ENCODE data around the gene SCYGR5.
"Not testable (repeated sequence)": the region's sequence is repeated elsewhere in the genome, so short reads cannot be mapped to it uniquely, and the experiment has no call there.

Gene SCYGR5, protein sequence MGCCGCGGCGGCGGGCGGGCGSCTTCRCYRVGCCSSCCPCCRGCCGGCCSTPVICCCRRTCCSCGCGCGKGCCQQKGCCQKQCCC

DNA sequence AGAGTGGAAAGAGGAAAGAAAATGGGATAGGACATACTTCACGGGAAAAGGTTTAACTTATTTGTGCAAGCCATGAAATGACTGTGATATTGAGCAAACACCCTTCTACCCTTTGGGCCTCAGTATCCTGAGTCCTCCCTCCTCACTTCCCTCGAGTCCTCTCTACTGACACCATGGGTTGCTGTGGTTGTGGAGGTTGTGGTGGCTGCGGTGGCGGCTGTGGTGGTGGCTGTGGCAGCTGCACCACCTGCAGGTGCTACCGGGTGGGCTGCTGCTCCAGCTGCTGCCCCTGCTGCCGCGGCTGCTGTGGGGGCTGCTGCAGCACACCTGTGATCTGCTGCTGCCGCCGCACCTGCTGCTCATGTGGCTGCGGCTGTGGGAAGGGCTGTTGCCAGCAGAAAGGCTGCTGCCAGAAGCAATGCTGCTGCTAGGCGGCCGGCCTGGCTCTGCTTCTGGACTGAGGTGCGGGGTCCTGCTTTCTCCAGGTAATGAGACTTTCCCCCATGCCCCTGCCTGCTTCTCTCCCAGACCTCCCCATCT lies at the start of gene SCYGR5:
TSS of gene SCYGR5 (plus strand) at position 174 of the 540 bp plus-strand sequence. CDS start at position 174, 0 bp downstream.
- not testable (repeated sequence) for DNase-seq

DNA sequence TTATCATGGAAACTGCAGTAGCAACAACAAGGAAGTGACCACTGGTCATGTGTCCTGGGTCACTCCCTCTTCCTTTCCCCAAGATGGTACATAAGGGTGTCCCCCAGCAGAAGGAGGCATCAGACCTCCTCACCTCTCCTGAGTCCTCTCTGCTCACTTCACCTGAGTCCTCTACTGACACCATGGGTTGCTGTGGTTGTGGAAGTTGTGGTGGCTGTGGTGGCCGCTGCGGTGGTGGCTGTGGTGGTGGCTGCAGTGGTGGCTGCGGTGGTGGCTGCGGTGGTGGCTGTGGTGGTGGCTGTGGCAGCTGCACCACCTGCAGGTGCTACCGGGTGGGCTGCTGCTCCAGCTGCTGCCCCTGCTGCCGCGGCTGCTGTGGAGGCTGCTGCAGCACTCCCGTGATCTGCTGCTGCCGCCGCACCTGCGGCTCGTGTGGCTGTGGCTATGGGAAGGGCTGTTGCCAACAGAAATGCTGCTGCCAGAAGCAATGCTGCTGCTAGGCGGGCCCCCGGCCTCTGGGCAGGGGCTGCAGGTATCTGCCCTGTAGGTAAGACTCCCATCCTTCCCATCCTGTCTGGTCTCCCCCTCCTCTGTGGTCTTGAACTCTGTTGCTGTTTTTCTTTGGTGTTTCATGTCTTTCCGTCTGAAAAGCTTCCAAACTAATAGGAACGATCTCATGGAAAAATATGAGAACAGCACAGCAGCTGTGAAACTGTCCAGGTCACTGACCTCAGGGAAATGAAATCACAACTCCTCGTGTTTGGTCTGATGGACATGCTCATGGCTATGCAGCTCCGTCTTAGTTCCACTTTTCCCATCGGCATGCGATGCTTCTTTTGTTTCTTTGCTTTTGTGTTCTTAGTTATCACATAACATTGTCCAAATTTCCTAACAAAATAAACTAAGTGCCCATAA lies 49.0 kb upstream of the SCYGR5 start, which contains the start of gene SCYGR4:
TSS of gene SCYGR4 (plus strand) at position 183 of the 915 bp plus-strand sequence. CDS start at position 183, 0 bp downstream.
- no peak for DNase-seq

- DNase-seq: no peak
Measured at GRCh38 chr2:227623226-227623625, 43.4 kb upstream of the SCYGR5 start.

GRCh38 chr2:227625420-227625819 lies 41.2 kb upstream of the SCYGR5 start:
- DNase-seq: no peak

DNA sequence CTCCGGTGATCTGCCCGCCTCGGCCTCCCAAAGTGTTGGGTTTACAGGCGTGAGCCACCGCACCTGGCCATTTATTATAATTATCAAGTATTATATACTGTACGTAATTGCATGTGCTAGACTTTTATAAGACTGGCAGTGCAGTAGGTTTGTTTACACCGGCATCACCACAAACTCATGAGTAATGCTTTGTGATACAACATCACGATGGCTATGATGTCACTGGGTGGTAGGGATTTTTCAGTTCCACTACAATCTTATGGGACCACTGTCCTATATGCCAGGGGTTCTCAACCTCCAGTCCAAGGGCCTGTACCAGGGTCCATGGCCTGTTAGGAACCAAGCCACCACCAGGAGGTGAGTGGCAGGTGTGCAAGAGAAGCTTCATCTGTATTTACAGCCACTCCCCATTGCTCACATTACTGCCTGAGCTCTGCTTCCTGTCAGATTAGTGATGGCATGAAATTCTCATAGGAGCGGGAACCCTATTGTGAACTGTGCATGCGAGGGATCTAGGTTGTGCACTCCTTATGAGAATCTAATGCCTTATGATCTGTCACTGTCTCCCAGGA lies 39.9 kb upstream of the SCYGR5 start:
- DNase-seq: no peak

- DNase-seq: no peak
Measured at GRCh38 chr2:227627769-227628168, 38.8 kb upstream of the SCYGR5 start.

DNA sequence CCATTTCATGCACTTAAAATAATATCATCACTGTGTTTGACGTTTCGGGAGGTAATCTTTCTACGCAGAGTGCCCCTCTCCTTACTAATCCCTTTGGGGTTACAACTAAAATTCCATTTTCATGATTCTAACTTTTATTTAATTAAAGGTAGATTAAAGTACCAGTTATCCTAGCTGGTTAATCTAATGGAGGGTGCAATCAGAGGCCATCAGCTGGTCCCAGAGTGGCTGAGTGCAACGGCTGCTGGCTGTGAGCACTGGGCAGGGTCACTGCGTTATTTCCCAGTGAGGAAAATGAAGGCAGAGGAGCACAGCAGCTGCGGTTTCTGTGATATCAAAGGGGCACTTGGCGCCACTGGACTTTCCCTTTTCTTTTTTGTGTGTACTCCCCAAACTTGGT lies 37.2 kb upstream of the SCYGR5 start:
- no peak for DNase-seq

DNA sequence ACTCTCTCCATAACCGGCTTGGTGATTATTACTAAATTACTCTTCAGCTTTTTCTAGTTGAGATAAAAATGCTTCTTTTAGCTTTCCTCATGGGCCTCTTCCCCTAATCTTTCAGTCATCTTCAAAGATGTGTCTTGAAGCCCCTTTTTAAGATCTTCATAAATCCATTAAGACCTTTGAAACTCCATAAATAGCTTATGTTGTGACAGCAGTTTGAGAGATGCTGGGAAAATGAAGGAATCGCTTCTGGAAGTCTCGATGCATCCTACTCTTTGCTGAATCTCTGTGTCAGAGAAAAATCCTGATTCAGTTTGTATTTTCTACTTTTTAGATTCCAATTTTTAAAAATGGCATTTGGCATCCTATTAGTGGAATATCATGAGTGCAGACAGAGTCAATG lies 36.3 kb upstream of the SCYGR5 start:
- DNase-seq: no peak

- DNase-seq: no peak
Measured at GRCh38 chr2:227632827-227633226, 33.8 kb upstream of the SCYGR5 start.

DNA sequence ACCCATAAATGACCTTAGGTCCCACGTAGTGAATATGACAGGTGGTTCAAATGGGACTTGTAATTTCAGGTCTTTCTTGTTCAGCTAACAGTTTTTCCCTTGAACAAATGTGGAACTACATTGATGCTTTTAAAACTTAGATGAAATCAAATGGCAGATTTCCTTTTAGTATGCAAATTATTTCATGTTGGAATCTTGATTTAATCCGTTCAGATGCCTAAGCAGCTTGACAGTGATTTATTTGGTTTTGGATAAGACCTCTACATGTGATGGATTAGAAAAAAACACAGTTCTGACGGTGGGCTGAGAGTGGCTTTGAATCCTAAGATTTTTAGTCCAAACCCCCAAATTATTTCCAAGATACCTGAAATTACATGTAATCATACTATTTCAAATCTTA lies 32.4 kb upstream of the SCYGR5 start:
- DNase-seq: no peak

DNA sequence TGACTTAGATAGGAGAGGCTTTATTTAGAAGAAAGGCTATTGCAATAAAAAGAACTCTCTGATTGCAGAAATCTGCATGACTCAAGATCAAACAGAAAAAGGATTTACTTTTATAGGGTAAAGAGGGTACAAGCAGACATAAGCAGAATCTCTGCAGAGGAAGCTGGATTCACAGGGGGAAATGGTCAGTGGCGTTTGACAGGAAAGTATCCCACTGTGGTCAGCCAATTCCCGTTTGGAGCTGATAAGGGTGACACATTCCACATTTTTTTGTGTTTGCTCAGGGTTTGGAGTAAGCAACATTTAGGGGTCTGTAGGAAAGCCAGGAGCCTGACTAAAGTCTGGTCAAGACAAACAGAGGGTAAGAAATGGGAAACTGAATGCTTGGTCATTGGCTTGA lies 23.9 kb upstream of the SCYGR5 start:
- DNase-seq: no peak

DNA sequence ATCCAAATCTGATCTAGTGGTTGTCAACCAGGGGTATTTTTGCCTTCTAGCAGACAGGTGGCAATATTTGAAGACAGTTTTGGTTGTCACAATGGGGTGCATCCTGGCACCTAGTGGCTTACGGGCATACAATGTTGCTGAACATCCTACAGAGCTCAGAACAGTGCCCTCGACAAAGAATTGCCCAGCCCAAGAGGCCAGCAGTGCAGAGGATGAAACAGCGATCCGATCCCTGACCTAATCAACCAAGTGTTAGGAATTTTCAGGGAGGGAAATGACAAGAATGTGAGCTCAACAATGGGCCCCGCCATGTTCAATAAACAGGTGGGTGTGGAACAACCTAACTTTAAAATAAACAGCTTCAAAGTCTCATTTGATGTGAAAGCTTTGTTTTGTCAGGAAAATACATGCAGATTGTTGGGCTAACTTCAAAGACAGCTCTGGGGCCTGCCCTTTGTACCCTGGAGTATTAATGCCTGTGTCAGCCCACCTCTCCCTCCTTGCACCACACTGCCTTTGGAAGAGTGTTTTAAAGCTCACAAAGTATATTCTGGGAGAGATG lies 22.5 kb upstream of the SCYGR5 start:
- no peak for DNase-seq

- no peak for DNase-seq
Measured at GRCh38 chr2:227653419-227653818, 13.2 kb upstream of the SCYGR5 start.

DNA sequence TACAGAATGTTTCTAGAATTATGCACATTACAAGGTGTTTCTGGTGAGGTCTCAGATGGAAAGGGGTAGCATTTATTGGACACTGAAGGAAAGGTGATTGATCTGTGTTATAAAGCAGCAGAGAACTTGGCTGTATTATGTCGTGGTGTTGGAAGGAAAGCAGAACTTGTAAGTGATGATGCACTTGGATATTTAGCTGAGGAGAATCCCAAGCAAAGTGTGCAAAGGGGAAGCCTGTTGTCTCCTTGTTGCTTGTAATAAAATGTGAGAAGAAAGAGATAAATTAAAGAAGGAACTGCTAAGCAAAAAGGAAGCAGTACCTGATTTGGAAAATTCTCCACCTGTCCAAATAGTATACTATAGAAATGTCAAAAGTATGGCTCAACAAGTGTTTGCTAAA lies 12.2 kb upstream of the SCYGR5 start:
- DNase-seq: no peak

- DNase-seq: no peak
Measured at GRCh38 chr2:227655454-227655853, 11.2 kb upstream of the SCYGR5 start.

DNA sequence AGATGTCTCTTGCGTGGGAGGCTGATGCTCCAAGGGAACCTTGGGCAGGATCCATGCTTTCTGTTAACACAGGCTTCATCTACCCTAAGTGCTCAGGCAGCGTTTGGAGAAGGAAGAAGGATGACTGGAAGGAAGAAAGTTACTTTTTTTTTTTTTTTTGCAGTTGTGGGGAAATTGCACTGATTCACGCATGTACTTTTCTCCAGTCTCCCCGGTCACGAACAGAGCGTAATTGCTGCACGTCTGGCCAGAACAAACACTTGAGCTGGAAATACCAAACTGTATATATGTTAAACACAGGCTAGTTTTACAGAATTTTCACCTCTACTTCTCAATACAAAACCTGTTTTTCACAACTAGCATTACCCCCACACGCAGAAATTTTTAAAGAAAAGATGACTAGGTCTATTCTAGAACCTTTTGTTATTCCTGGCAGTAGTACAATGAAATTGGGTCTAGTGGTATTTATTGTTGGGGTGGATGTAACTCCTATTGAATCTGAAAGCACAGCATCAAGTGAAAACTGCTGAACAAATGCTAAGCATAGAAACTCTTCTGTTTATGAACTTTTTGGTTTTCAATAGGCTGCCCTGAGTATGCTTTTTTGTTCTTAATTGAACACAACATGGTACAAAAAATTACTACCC lies 9.3 kb upstream of the SCYGR5 start:
- no peak for DNase-seq

DNA sequence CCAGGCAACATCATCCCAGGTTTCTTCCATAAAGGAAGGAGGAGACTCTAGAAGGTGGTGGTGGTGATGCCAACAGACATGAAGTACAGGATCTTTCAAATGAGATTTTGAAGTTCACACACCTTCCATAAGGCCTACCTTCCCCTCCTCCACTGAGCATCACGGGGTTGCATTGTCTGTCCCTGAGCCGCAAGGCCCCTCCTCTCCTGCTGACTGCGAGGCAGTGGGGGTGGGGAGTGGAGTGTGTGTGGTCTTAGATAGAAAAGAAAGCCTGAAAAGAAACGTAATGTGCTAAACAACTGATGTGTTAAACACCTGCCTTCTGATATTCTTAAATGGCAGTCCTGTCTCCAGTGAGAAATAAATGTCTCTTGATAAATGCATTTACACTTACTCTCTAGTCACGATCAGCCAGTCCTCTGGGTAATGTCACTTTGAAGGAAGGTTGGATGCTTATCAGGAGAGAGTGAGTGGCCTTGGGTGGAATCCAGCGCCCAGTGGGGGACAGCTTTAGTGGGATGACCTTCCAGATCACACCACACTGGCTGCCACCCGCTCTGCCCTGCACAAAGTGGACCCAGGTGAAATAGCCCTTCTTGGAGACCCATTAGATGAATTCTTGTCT lies 5.5 kb upstream of the SCYGR5 start:
- no peak for DNase-seq

- DNase-seq: no peak
Measured at GRCh38 chr2:227661827-227662226, 4.8 kb upstream of the SCYGR5 start.

DNA sequence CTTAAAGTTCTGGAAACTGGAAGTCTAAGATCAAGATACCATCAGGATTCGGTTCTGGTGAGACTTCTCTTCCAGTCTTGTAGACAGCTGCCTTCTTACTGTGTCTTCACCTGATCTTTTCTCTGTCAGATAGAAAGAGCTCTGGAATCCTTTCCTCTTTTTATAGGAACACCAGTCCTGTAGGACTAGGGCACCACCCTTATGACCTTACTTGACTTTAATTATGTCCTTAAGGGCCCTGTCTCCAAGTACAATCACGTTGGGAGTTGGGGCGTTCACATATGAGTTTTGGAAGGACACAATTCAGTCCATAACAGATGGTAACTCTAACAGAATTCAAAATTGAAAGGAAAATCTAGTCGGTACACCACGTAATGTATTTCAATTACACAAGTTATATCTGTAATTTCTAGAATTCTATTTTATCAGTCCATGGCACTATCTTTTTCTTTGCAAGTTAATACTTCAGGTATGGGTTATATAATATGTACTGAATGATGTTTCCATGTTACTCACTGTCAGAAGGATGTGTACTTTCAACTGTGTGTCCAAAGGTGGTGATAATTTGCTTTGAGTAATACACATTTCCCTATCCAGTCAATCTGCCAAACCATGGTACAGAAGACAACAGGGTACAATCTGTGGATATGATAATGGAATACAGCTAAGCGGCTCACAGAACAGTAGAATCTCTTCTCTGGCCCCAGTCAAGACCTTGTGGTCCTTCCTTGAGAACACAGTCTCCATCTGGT lies 1.2 kb upstream of the SCYGR5 start:
- no peak for DNase-seq

DNA sequence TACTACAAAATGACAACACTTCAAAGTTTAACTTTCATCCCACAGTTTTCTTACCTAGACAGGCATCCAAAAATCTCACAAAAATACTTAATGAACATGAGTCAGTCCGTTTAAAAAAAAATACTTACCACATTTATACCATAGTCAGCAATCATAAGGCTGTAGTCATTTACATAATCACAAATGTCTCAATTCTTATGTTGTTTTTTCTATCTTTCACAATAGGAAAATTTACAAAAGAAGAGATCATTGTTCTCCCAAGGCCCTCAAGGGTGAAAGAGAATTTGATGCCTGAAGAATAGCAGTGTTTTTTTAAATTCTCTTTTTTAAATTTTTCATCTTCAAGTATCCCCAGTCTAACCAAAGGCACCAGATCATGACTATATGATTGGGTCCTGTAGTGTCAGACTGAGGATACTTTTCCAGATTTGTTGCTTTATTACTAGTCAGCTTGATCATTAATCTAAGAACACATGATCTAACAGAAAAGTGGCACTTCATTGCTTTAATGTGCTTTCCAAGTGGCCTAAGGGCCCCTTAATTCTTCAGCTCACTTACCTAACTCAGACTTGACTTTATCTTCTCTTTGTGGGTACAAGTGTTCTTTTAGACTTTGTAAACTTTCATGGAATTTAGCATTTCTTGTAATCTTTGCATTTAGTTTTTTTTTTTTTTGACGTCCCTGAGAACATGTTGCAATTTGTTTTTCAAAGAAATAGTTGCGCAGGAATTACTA lies 4.7 kb downstream of the SCYGR5 start:
- DNase-seq: no peak

- not testable (repeated sequence) for DNase-seq
Measured at GRCh38 chr2:227673620-227674019, 7.0 kb downstream of the SCYGR5 start.

Measured in activated naive CD4-positive, alpha-beta T cell treated with anti-CD3 and anti-CD28 coated beads, Interleukin-2, amount 50 U/mL, for 16 hours (primary cell).